Stimulated activated CD4-positive, alpha-beta T cell treated with anti-CD3 and anti-CD28 coated beads, Interleukin-2, amount 100 ng/mL, for 4 hours (primary cell): ENCODE measurements around the gene ACIN1.

Experiments used
- DNase-seq: peaks from one replicate; pipeline ENCODE4 v3.0.0-alpha.2; 2020; ENCODE audit warnings: low read depth

Gene ACIN1

DNA sequence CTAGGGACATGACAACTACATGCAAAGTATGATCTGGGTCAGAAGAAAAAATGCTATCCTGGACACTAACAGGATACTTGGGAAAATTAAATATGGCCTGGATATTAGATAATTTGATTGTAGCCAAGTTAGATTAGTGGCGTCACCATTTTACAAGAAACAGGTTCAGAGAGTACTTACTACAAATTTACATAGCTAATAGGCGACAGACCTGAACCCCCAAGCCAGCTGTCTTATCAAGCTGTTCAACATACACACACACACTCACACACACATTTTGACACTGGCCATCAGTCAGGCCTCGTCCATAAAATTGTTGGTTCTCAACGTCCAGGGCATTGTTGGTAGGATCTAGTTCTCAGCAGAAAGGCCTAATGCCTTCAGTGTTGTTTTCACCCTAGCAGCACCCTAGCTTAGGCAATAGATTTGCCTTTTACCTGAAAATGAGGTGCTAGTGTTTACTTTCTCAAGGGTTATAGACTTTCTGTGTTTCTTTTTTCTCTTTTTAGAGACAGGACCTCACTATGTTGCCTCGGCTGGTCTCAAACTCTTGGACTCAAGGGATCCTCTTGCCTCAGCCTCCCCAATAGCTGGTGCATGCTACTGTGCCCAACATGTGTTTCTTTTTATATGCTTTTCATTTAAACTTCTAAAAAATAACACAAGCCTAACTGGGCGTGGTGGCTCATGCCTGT, 81.7 kb downstream of the ACIN1 start:
- no peak for DNase-seq

DNA sequence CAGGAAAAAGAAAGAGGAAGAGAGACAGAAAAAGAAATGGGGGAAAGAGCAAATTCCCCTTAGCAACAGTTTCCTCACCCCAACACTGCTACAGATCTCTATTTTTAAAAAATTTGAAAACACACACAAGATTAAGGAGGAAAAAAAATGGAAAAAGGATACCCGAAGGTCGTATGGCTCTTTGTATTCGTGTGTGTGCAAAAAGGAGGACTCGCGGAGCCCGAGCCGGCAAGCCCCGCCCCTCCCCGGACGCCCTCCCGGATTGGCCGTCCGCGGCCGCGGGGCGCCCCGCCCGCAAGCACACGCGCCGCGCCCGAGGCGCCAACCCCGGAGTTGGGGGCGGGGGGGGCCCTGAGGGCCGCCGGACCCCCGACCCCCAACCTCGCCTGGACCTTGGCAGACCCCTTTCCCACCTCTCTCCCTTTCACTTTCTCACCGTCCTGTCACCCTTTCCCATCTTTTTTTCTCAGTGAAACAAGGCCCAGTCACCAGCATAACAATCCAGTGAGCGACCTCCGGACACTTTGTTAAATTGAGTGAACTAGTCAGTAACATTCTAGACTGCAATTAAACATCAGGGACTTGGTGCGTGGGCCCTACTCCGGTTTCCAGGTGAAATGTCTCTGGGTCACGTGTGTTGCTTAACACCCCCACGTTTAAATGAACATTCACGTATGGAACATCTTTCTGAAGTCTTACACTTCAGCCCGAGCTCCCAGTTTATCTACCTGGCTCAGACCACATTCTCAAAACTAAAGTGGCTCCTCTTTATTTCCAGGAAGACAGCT, 84.8 kb downstream of the ACIN1 start, which contains the start of gene C14orf93:
Gene C14orf93 (minus strand): TSS at position 205 of the 788 bp plus-strand sequence. CDS start 11,120 bp downstream, outside the sequence.
- DNase-seq, result peak; percentile 74

DNA sequence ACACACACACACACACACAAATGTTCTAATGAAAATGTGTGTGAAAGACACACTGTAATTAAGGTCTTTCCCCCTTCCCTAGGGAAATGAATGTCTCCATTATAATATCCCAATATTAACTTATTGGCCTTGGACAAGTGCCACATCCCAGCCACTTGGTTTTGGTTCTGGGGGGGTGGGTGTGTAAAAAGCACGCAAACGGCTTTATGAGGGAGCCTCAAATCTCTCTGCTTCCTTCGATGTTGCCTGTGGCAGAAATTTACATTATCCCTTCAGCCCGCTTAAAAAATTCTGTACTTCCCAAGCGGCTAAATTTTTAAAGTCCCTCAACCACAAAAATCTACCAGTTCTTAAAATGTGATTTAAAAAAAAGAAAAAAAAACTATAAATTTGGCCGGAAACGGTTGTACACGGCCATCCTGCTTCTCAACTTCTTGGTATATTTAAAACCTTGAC, 85.4 kb downstream of the ACIN1 start:
- no peak for DNase-seq

DNA sequence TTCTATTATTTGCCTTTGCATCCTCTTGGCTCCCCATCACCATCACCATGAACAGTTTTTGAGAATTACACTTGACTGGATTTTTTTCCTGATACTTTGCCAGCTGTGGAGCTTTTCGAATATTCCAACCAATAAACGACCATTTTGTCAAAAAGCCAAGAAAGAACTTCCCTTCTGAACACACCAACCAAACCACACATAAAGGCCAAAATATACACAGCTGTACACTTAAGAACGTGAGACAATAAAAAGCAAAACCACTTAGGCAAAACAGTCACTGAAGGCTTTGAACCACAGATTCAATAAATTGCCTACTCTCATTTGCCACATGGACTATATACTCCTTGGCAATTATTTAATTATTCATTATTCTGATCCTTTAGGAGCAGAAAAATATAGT, 86.1 kb downstream of the ACIN1 start:
- DNase-seq, result no peak
